WTC11 (cell line): ENCODE data around the gene SLC25A11. TPM values are rescaled to one million over a fixed set of nuclear protein-coding genes. Genes with fewer than 3 reads are reported as not detected.

Experiments
- ATAC-seq: fragments of 200-7000 bp; cut with Tn5 transposase; 2 replicates; pipeline ENCODE4 v1.10.0; 2021; ENCODE audit warnings: mild to moderate bottlenecking, moderate library complexity
- CTCF ChIA-PET: fragments of 300-600 bp; sonication (Branson Sonifier 250); formaldehyde crosslinking; loops from one replicate; lab custom pipeline; 2021; ENCODE audit warnings: antibody characterized with exemption; lab: Charles Lee
- POLR2A ChIA-PET: fragments of 350-600 bp; sonication (Branson Sonifier 250); formaldehyde crosslinking; loops from one replicate; lab custom pipeline; 2021; ENCODE audit warnings: antibody characterized with exemption; lab: Charles Lee
- DNase-seq: peaks from one replicate; pipeline ENCODE4 v3.0.0; 2021; ENCODE audit warnings: low spot score
- H3K27ac Mint-ChIP-seq: 2 replicates; pipeline ENCODE4 v1.8.0; 2021; ENCODE audit warnings: mixed read lengths
- H3K27me3 Mint-ChIP-seq: 2 replicates; pipeline ENCODE4 v1.8.0; 2021; ENCODE audit warnings: low read depth, mild to moderate bottlenecking, moderate library complexity, mixed read lengths
- H3K36me3 Mint-ChIP-seq: 2 replicates; pipeline ENCODE4 v1.8.0; 2021; ENCODE audit warnings: mixed read lengths
- H3K4me1 Mint-ChIP-seq: 2 replicates; pipeline ENCODE4 v1.8.0; 2022; ENCODE audit warnings: mixed read lengths
- H3K4me3 Mint-ChIP-seq: 2 replicates; pipeline ENCODE4 v1.8.0; 2021; ENCODE audit warnings: mild to moderate bottlenecking, moderate library complexity, mixed read lengths
- H3K9me3 Mint-ChIP-seq: 2 replicates; pipeline ENCODE4 v1.8.0; 2021; ENCODE audit warnings: mixed read lengths
- ELF4 ChIP-seq: sonication (generic); formaldehyde crosslinking; IDR thresholded peaks from 2 replicates; pipeline ENCODE4 v1.8.1; 2022; ENCODE audit warnings: low read depth, mild to moderate bottlenecking, moderate library complexity, missing genetic modification reagents
- EMX1 ChIP-seq: fragments of 250-450 bp; sonication (Bioruptor Pico); IDR thresholded peaks from 2 replicates; pipeline ENCODE4 v1.8.0; 2021; ENCODE audit warnings: mild to moderate bottlenecking
- ETV6 ChIP-seq: sonication (generic); formaldehyde crosslinking; IDR thresholded peaks from 2 replicates; pipeline ENCODE4 v1.8.1; 2022; ENCODE audit warnings: mild to moderate bottlenecking, missing genetic modification reagents
- FOXK1 ChIP-seq: sonication (generic); formaldehyde crosslinking; IDR thresholded peaks from 2 replicates; pipeline ENCODE4 v1.8.0; 2022; ENCODE audit warnings: mild to moderate bottlenecking, moderate library complexity, missing genetic modification reagents
- HMGA2 ChIP-seq: fragments of 250-450 bp; sonication (Bioruptor Pico); IDR thresholded peaks from 2 replicates; pipeline ENCODE4 v1.4.0; 2021; ENCODE audit warnings: mild to moderate bottlenecking, moderate library complexity
- JAZF1 ChIP-seq: fragments of 250-450 bp; sonication (Bioruptor Pico); IDR thresholded peaks from 2 replicates; pipeline ENCODE4 v1.9.0; 2021; ENCODE audit warnings: moderate library complexity, mild to moderate bottlenecking, inconsistent platforms
- KAT7 ChIP-seq: sonication (generic); formaldehyde crosslinking; IDR thresholded peaks from 2 replicates; pipeline ENCODE4 v1.8.1; 2023; ENCODE audit warnings: missing genetic modification reagents, mild to moderate bottlenecking, borderline replicate concordance
- NFE2L1 ChIP-seq: sonication (generic); formaldehyde crosslinking; IDR thresholded peaks from 2 replicates; pipeline ENCODE4 v1.8.1; 2023; ENCODE audit warnings: missing genetic modification reagents
- TP53 ChIP-seq: sonication (generic); formaldehyde crosslinking; IDR thresholded peaks from 2 replicates; pipeline ENCODE4 v1.8.1; 2023; ENCODE audit warnings: mild to moderate bottlenecking, missing genetic modification reagents
- ZNF263 ChIP-seq: sonication (generic); formaldehyde crosslinking; IDR thresholded peaks from 2 replicates; pipeline ENCODE4 v1.8.1; 2022; ENCODE audit warnings: low read depth, mild to moderate bottlenecking, moderate library complexity, missing genetic modification reagents
- ZNF317 ChIP-seq: sonication (generic); formaldehyde crosslinking; IDR thresholded peaks from 2 replicates; pipeline ENCODE4 v1.8.1; 2023; ENCODE audit warnings: low read depth, mild to moderate bottlenecking, moderate library complexity, missing genetic modification reagents, borderline replicate concordance
- ZNF416 ChIP-seq: fragments of 250-450 bp; sonication (Bioruptor Pico); IDR thresholded peaks from 2 replicates; pipeline ENCODE4 v1.9.0; 2021; ENCODE audit warnings: mild to moderate bottlenecking, inconsistent platforms
- ZNF671 ChIP-seq: fragments of 250-450 bp; sonication (Bioruptor Pico); IDR thresholded peaks from 2 replicates; pipeline ENCODE4 v1.8.0; 2021; ENCODE audit warnings: mild to moderate bottlenecking
- total RNA-seq: library from RNA; stranded (reverse); gene quantifications from 3 replicates; pipeline ENCODE4 v1.2.3, GENCODE V29; 2021
- TF ChIP-seq, protein P1 (sequence below): sonication (generic); formaldehyde crosslinking; IDR thresholded peaks from 2 replicates; pipeline ENCODE4 v1.8.1; 2022; ENCODE audit warnings: missing genetic modification reagents, borderline replicate concordance
- TF ChIP-seq, protein P2 (sequence below): fragments of 250-450 bp; sonication (Bioruptor Pico); IDR thresholded peaks from 2 replicates; pipeline ENCODE4 v1.9.0; 2021; ENCODE audit warnings: mild to moderate bottlenecking
- TF ChIP-seq, protein P3 (sequence below): sonication (generic); formaldehyde crosslinking; IDR thresholded peaks from 2 replicates; pipeline ENCODE4 v1.8.1; 2023; ENCODE audit warnings: mild to moderate bottlenecking, missing genetic modification reagents
- TF ChIP-seq, protein P4 (sequence below): sonication (generic); formaldehyde crosslinking; IDR thresholded peaks from 2 replicates; pipeline ENCODE4 v1.8.1; 2022; ENCODE audit warnings: low read depth, missing genetic modification reagents, borderline replicate concordance
- TF ChIP-seq, protein P5 (sequence below): sonication (generic); formaldehyde crosslinking; IDR thresholded peaks from 2 replicates; pipeline ENCODE4 v1.8.0; 2023; ENCODE audit warnings: missing genetic modification reagents
- TF ChIP-seq, protein P6 (sequence below): sonication (generic); formaldehyde crosslinking; IDR thresholded peaks from 2 replicates; pipeline ENCODE4 v1.8.0; 2022; ENCODE audit warnings: mild to moderate bottlenecking, missing genetic modification reagents
- TF ChIP-seq, protein P7 (sequence below): sonication (generic); formaldehyde crosslinking; IDR thresholded peaks from 2 replicates; pipeline ENCODE4 v1.8.0; 2023; ENCODE audit warnings: missing genetic modification reagents, mild to moderate bottlenecking, borderline replicate concordance

SLC25A11 gene
- total RNA-seq, 1 experiment from 2014 or later, result 73.7 TPM

DNA sequence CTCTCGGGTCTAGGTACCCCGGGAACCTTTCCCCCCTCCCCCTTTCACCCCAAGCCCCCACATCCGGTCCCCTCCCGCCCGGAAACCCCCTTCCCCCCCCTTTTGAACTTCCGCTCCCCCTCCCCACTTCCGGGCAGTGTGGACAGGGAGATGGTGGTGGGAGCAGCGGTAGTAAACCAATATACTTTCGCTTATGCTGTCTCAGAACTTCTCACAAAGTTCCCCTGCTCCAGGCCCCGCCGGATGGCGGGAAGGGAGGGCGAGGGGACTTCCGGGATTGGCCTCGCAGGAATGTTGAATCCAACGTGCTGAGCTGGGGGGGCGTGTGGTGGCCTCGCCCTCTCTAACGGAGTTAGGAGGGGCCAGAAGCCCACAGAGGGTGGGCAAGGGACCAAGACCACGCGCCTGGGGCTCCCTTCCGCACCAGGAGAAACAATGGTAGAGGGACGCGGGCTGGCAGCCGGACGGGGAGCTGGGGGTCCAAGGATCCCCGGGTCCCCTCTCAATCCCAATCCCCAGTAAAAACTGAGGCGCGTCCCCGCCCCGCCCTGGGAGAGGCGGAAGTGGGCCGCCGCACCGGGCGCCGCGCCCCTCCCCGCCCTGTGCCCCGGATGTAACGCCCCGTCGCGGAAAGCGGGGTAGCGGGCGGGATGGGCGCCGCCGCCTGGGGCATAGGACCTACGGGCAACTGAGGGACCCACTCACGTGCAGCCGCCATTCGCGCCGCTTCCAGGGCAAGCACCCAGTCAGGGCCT lies 7.7 kb upstream of the SLC25A11 start (continued):
- TF ChIP-seq, protein P1, sequence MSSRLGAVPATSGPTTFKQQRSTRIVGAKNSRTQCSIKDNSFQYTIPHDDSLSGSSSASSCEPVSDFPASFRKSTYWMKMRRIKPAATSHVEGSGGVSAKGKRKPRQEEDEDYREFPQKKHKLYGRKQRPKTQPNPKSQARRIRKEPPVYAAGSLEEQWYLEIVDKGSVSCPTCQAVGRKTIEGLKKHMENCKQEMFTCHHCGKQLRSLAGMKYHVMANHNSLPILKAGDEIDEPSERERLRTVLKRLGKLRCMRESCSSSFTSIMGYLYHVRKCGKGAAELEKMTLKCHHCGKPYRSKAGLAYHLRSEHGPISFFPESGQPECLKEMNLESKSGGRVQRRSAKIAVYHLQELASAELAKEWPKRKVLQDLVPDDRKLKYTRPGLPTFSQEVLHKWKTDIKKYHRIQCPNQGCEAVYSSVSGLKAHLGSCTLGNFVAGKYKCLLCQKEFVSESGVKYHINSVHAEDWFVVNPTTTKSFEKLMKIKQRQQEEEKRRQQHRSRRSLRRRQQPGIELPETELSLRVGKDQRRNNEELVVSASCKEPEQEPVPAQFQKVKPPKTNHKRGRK (CRISPR knock-in tag), result no peak
- TF ChIP-seq, protein P2, sequence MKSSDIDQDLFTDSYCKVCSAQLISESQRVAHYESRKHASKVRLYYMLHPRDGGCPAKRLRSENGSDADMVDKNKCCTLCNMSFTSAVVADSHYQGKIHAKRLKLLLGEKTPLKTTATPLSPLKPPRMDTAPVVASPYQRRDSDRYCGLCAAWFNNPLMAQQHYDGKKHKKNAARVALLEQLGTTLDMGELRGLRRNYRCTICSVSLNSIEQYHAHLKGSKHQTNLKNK, result no peak
- TF ChIP-seq, protein P3, sequence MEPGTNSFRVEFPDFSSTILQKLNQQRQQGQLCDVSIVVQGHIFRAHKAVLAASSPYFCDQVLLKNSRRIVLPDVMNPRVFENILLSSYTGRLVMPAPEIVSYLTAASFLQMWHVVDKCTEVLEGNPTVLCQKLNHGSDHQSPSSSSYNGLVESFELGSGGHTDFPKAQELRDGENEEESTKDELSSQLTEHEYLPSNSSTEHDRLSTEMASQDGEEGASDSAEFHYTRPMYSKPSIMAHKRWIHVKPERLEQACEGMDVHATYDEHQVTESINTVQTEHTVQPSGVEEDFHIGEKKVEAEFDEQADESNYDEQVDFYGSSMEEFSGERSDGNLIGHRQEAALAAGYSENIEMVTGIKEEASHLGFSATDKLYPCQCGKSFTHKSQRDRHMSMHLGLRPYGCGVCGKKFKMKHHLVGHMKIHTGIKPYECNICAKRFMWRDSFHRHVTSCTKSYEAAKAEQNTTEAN (CRISPR knock-in tag), result peak; percentile 23; the same call in 1 of the 2 replicates
- TF ChIP-seq ZNF263 (CRISPR knock-in tag), result no peak
- 0 out of 2 replicates have a peak, but pooled peaks have one; percentile 45 for TF ChIP-seq ETV6
- TF ChIP-seq, protein P4, sequence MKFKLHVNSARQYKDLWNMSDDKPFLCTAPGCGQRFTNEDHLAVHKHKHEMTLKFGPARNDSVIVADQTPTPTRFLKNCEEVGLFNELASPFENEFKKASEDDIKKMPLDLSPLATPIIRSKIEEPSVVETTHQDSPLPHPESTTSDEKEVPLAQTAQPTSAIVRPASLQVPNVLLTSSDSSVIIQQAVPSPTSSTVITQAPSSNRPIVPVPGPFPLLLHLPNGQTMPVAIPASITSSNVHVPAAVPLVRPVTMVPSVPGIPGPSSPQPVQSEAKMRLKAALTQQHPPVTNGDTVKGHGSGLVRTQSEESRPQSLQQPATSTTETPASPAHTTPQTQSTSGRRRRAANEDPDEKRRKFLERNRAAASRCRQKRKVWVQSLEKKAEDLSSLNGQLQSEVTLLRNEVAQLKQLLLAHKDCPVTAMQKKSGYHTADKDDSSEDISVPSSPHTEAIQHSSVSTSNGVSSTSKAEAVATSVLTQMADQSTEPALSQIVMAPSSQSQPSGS (CRISPR knock-in tag), result no peak
- no peak for TF ChIP-seq ELF4 (CRISPR knock-in tag)
- no peak; the same call in 1 of the 2 replicates for TF ChIP-seq ZNF317 (CRISPR knock-in tag)

DNA sequence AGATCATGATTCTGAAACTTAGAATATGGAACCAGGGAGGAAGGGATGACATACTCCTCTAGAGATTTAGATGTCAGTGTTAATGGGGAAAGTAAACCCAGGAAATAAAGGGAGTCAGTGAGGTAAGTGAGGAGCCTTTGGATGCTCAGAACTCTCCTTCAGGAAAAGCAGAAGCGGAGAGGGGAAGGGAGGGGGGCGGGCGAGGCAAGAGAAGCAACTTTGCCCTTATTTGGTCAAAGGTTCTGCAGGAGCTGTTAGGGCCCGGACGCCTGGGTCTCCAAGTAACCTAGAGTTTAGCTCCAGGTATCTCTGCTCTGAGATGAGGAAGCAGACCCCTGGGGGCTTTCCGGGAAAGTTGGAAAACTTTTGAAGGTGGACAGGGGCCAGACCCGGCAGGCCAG lies 7.2 kb upstream of the SLC25A11 start:
- peaks cover 38% of the 10 kb centered on the region for H3K4me1 Mint-ChIP-seq
- POLR2A ChIA-PET, result interaction anchor here (0.7 to 3.5 kb wide), 3 partner anchors 18 to 520 kb away, joined by 3 to 45 read pairs (median 4); partner anchors contain the start of gene SPAG7
- H3K36me3 Mint-ChIP-seq, result peaks cover 39% of the 10 kb centered on the region
- peak overlapping the region; percentile 97 for H3K27ac Mint-ChIP-seq
- ATAC-seq (no peak), DNase-seq (no peak)
- CTCF ChIA-PET, result interaction anchor here (0.6 to 2.6 kb wide), 3 partner anchors 38 to 88 kb away, joined by 6 to 15 read pairs (median 6); partner anchors contain the start of gene SLC52A1
- H3K27me3 Mint-ChIP-seq, result no peaks in the 10 kb centered on the region
- TF ChIP-seq FOXK1 (CRISPR knock-in tag), result no peak
- TF ChIP-seq, protein P5, sequence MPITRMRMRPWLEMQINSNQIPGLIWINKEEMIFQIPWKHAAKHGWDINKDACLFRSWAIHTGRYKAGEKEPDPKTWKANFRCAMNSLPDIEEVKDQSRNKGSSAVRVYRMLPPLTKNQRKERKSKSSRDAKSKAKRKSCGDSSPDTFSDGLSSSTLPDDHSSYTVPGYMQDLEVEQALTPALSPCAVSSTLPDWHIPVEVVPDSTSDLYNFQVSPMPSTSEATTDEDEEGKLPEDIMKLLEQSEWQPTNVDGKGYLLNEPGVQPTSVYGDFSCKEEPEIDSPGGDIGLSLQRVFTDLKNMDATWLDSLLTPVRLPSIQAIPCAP (CRISPR knock-in tag), result no peak
- no peak for TF ChIP-seq NFE2L1 (CRISPR knock-in tag)
- no peak for TF ChIP-seq ZNF416 (CRISPR knock-in tag)
- TF ChIP-seq ELF4 (CRISPR knock-in tag), result no peak
- no peaks in the 10 kb centered on the region for H3K9me3 Mint-ChIP-seq
- H3K4me3 Mint-ChIP-seq, result peak overlapping the region; percentile 91

DNA sequence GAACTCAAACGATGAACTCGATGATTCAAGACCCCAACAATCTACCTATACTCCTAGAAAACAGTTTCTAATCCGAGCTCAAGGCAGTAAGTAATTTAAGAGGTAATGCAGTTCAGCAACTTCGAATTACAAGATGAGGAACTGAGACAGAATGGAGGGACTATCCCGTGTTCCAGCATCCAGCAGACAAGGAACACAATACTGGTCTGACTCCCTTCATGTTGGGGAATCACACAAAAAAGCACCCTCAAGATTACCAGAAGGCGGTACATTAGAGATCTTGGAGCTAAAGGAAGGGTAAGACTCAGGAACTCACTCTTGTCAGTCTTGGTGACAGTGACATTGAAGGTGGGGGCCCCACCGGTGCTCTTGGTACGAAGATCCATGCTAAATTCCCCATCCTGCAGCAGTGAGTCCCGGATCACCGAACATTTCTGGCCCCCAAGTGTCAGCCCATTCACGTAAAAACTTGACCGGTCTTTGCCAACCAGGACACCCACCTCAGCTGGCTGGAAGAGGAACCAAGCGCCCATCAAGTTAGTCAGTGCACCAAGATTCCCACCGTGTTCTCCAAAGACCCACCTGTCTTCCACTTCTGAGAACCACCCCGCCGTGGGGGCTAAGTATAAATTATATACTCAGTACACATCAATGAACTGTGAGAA lies 6.6 kb upstream of the SLC25A11 start:
- peak overlapping the region; percentile 97 for H3K27ac Mint-ChIP-seq
- ChIA-PET POLR2A (interaction anchor here (0.6 to 3.5 kb wide), 4 partner anchors 19 to 152 kb away, joined by 3 to 45 read pairs (median 4); partner anchors contain the start of gene SPAG7), CTCF (interaction anchor here (0.6 to 2.6 kb wide), 2 partner anchors 37 to 89 kb away, joined by 6 to 15 read pairs; partner anchors contain the start of gene SLC52A1)
- peaks cover 43% of the 10 kb centered on the region for H3K36me3 Mint-ChIP-seq
- peaks cover 36% of the 10 kb centered on the region for H3K4me1 Mint-ChIP-seq
- no peak for DNase-seq
- ATAC-seq, result no peak
- peak overlapping the region; percentile 91 for H3K4me3 Mint-ChIP-seq
- H3K27me3 Mint-ChIP-seq, result no peaks in the 10 kb centered on the region
- H3K9me3 Mint-ChIP-seq, result no peaks in the 10 kb centered on the region
- TF ChIP-seq JAZF1 (CRISPR knock-in tag), result no peak
- TF ChIP-seq EMX1, result no peak
- no peak for TF ChIP-seq HMGA2 (CRISPR knock-in tag)
- TF ChIP-seq, protein P6, sequence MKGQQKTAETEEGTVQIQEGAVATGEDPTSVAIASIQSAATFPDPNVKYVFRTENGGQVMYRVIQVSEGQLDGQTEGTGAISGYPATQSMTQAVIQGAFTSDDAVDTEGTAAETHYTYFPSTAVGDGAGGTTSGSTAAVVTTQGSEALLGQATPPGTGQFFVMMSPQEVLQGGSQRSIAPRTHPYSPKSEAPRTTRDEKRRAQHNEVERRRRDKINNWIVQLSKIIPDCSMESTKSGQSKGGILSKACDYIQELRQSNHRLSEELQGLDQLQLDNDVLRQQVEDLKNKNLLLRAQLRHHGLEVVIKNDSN (CRISPR knock-in tag), result no peak
- TF ChIP-seq ZNF263 (CRISPR knock-in tag), result no peak
- TF ChIP-seq ZNF671 (CRISPR knock-in tag), result no peak
- TF ChIP-seq KAT7, result no peak
- TF ChIP-seq, protein P7, sequence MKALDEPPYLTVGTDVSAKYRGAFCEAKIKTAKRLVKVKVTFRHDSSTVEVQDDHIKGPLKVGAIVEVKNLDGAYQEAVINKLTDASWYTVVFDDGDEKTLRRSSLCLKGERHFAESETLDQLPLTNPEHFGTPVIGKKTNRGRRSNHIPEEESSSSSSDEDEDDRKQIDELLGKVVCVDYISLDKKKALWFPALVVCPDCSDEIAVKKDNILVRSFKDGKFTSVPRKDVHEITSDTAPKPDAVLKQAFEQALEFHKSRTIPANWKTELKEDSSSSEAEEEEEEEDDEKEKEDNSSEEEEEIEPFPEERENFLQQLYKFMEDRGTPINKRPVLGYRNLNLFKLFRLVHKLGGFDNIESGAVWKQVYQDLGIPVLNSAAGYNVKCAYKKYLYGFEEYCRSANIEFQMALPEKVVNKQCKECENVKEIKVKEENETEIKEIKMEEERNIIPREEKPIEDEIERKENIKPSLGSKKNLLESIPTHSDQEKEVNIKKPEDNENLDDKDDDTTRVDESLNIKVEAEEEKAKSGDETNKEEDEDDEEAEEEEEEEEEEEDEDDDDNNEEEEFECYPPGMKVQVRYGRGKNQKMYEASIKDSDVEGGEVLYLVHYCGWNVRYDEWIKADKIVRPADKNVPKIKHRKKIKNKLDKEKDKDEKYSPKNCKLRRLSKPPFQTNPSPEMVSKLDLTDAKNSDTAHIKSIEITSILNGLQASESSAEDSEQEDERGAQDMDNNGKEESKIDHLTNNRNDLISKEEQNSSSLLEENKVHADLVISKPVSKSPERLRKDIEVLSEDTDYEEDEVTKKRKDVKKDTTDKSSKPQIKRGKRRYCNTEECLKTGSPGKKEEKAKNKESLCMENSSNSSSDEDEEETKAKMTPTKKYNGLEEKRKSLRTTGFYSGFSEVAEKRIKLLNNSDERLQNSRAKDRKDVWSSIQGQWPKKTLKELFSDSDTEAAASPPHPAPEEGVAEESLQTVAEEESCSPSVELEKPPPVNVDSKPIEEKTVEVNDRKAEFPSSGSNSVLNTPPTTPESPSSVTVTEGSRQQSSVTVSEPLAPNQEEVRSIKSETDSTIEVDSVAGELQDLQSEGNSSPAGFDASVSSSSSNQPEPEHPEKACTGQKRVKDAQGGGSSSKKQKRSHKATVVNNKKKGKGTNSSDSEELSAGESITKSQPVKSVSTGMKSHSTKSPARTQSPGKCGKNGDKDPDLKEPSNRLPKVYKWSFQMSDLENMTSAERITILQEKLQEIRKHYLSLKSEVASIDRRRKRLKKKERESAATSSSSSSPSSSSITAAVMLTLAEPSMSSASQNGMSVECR (CRISPR knock-in tag), result no peak
- TF ChIP-seq TP53, result no peak
